Measurements from ENCODE around the gene EML3.

DNA sequence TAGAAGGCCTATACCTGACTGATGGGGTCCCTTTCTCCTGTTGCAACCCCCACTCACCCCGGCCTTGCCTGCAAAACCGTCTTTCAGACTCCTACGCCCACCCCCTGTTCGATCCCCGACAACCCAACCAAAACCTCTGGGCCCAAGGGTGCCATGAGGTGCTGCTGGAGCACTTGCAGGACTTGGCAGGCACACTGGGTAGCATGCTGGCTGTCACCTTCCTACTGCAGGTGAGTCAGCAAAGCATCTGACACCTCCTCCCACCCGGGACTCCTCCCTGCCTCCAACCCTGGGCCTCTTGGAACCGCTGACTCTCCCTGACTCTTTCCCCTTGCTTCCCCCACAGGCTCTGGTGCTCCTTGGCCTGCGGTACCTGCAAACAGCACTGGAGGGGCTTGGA is 1.7 kb upstream of the EML3 start:
- no peak for TF ChIP-seq EZH2 (IDR thresholded peaks at IDR 0.05)
- no peak for TF ChIP-seq POLR2AphosphoS5 (IDR thresholded peaks at IDR 0.05; ENCODE audit: borderline replicate concordance, low read depth, low read length)
